NT2/D1 (cell line): ENCODE data around the gene EFTUD2.

Experiments
- DNase-seq: peaks from one replicate; pipeline ENCODE4 v3.0.0-alpha.2; 2011; ENCODE audit warnings: low read depth, low spot score
- H3K27me3 ChIP-seq: 2 replicates; pipeline ENCODE4 v1.6.0; 2011; ENCODE audit warnings: mild to moderate bottlenecking; ENCODE audit not compliant: insufficient read length, insufficient read depth
- H3K36me3 ChIP-seq: 2 replicates; pipeline ENCODE4 v1.6.1; 2011; ENCODE audit warnings: mild to moderate bottlenecking, low read length, mixed read lengths; ENCODE audit not compliant: insufficient read depth, insufficient read length
- H3K4me1 ChIP-seq: 2 replicates; pipeline ENCODE4 v1.5.1; 2011; ENCODE audit not compliant: insufficient read depth, insufficient read length
- H3K4me3 ChIP-seq: 2 replicates; pipeline ENCODE4 v1.5.1; 2011; ENCODE audit warnings: low read depth; ENCODE audit not compliant: insufficient read length
- H3K9ac ChIP-seq: 2 replicates; pipeline ENCODE4 v1.6.0; 2011; ENCODE audit warnings: low read depth; ENCODE audit not compliant: insufficient read length
- H3K9me3 ChIP-seq: 2 replicates; pipeline ENCODE4 v1.5.1; 2011; ENCODE audit warnings: mild to moderate bottlenecking, low read length; ENCODE audit not compliant: insufficient read depth
- SUZ12 ChIP-seq: IDR thresholded peaks from 2 replicates; pipeline ENCODE4 v1.6.1; 2011; ENCODE audit not compliant: insufficient read length, insufficient read depth; ENCODE audit errors: extremely low read depth
- YY1 ChIP-seq: IDR thresholded peaks from 2 replicates; pipeline ENCODE4 v1.6.1; 2011; ENCODE audit not compliant: insufficient read length, insufficient read depth
- ZNF274 ChIP-seq: IDR thresholded peaks from 2 replicates; pipeline ENCODE4 v1.6.1; 2011; ENCODE audit warnings: mild to moderate bottlenecking, low read depth, low read length

EFTUD2 gene

GRCh38 chr17:44918006-44918405 is 18.8 kb upstream of the EFTUD2 start:
- Histone ChIP-seq H3K4me3 (no peak overlapping the region), H3K9ac (no peak overlapping the region), H3K9me3 (no peaks in the 10 kb centered on the region), H3K27me3 (peaks cover 6% of the 10 kb centered on the region), H3K4me1 (peaks cover 10% of the 10 kb centered on the region), H3K36me3 (no peaks in the 10 kb centered on the region)
- DNase-seq, result no peak
- TF ChIP-seq SUZ12 (no peak), ZNF274 (no peak), YY1 (no peak)

- H3K4me3 ChIP-seq, result no peak overlapping the region
- no peak for TF ChIP-seq SUZ12
- no peak for TF ChIP-seq ZNF274
- no peak for TF ChIP-seq YY1
- no peak overlapping the region for H3K9ac ChIP-seq
- no peaks in the 10 kb centered on the region for H3K36me3 ChIP-seq
- peaks cover 10% of the 10 kb centered on the region for H3K4me1 ChIP-seq
- DNase-seq, result no peak
- peaks cover 12% of the 10 kb centered on the region for H3K27me3 ChIP-seq
- H3K9me3 ChIP-seq, result no peaks in the 10 kb centered on the region
Observed at GRCh38 chr17:44917456-44917855, 18.2 kb upstream of the EFTUD2 start.

GRCh38 chr17:44916781-44917241 is 17.6 kb upstream of the EFTUD2 start:
- peaks cover 7% of the 10 kb centered on the region for H3K4me1 ChIP-seq
- no peak for DNase-seq
- no peak overlapping the region for H3K4me3 ChIP-seq
- no peak overlapping the region for H3K9ac ChIP-seq
- no peaks in the 10 kb centered on the region for H3K36me3 ChIP-seq
- TF ChIP-seq SUZ12 (no peak), YY1 (no peak)
- H3K27me3 ChIP-seq, result peaks cover 17% of the 10 kb centered on the region
- H3K9me3 ChIP-seq, result no peaks in the 10 kb centered on the region

- Histone ChIP-seq H3K4me1 (peaks cover 11% of the 10 kb centered on the region), H3K9ac (no peak overlapping the region)
- TF ChIP-seq SUZ12 (no peak), YY1 (no peak), ZNF274 (no peak)
Observed at GRCh38 chr17:44915862-44916780, 16.9 kb upstream of the EFTUD2 start.

GRCh38 chr17:44915321-44915726 is 16.1 kb upstream of the EFTUD2 start, which contains the start of gene GFAP:
Gene GFAP, minus strand, starts transcription at chr17:44915500. Its CDS starts 14 bp downstream, at chr17:44915486.
- no peak within 1 kb of the TSS for H3K4me3 ChIP-seq
- H3K4me1 ChIP-seq, result peaks cover 9% of the 10 kb centered on the region
- TF ChIP-seq ZNF274 (no peak), SUZ12 (no peak), YY1 (no peak)
- H3K9ac ChIP-seq, result no peak within 1 kb of the TSS
- H3K27me3 ChIP-seq, result peaks cover 22% of the 10 kb centered on the region
- H3K36me3 ChIP-seq, result no peaks in the 10 kb centered on the region
- no peaks in the 10 kb centered on the region for H3K9me3 ChIP-seq
- no peak for DNase-seq

More at GRCh38 chr17:44915862-44916780, 16.9 kb upstream of the EFTUD2 start:
- H3K9me3 ChIP-seq, result no peaks in the 10 kb centered on the region
- no peak overlapping the region for H3K4me3 ChIP-seq
- peaks cover 22% of the 10 kb centered on the region for H3K27me3 ChIP-seq
- DNase-seq, result no peak
- H3K36me3 ChIP-seq, result no peaks in the 10 kb centered on the region

GRCh38 chr17:44914698-44915271 is 15.5 kb upstream of the EFTUD2 start:
- TF ChIP-seq YY1 (no peak), ZNF274 (no peak), SUZ12 (no peak)
- Histone ChIP-seq H3K4me1 (peaks cover 11% of the 10 kb centered on the region), H3K4me3 (no peak overlapping the region), H3K27me3 (peaks cover 22% of the 10 kb centered on the region), H3K9me3 (no peaks in the 10 kb centered on the region), H3K9ac (no peak overlapping the region), H3K36me3 (no peaks in the 10 kb centered on the region)
- no peak for DNase-seq

- Histone ChIP-seq H3K9me3 (no peaks in the 10 kb centered on the region), H3K27me3 (peaks cover 22% of the 10 kb centered on the region), H3K36me3 (no peaks in the 10 kb centered on the region), H3K4me3 (no peak overlapping the region), H3K4me1 (peaks cover 15% of the 10 kb centered on the region), H3K9ac (no peak overlapping the region)
- TF ChIP-seq SUZ12, result no peak
- TF ChIP-seq YY1, result no peak
- no peak for TF ChIP-seq ZNF274
- DNase-seq, result no peak
Observed at GRCh38 chr17:44914148-44914547, 14.9 kb upstream of the EFTUD2 start.
